ENCODE data around the gene ZSCAN2. TPM values are rescaled to one million over a fixed set of nuclear protein-coding genes. Genes with fewer than 3 reads are reported as not detected.

The ZSCAN2 gene
- total RNA-seq, 2 donors from 2014 or later: 4.9 to 5.6 TPM

- Histone ChIP-seq H3K9me3 (no peaks in the 10 kb centered on the region), H3K4me1 (peaks cover 0 to 6% of the 10 kb centered on the region in 2 donors), H3K4me3 (no peak overlapping the region), H3K27ac (peak overlapping the region; percentile 22 to 40), H3K36me3 (no peaks in the 10 kb centered on the region), H3K27me3 (no peaks in the 10 kb centered on the region)
- no peak for TF ChIP-seq CTCF (IDR thresholded peaks at IDR 0.05)
- DNase-seq (ENCODE audit: low spot score): no peak
These were observed 9.2 kb downstream of the ZSCAN2 start for GRCh38 chr15:84609818-84610525.

GRCh38 chr15:84611631-84612030, 10.8 kb downstream of the ZSCAN2 start:
- H3K9me3 ChIP-seq: no peaks in the 10 kb centered on the region
- H3K27me3 ChIP-seq: no peaks in the 10 kb centered on the region
- H3K36me3 ChIP-seq: no peaks in the 10 kb centered on the region
- no peak overlapping the region for H3K4me3 ChIP-seq
- H3K27ac ChIP-seq: no peak overlapping the region
- no peak for TF ChIP-seq CTCF (IDR thresholded peaks at IDR 0.05)
- H3K4me1 ChIP-seq: peaks cover 0 to 12% of the 10 kb centered on the region in 2 donors
- no peak for DNase-seq (ENCODE audit: low spot score)

- Histone ChIP-seq H3K4me1 (peaks cover 0 to 7% of the 10 kb centered on the region in 2 donors), H3K36me3 (peaks cover 8% of the 10 kb centered on the region), H3K4me3 (no peak overlapping the region), H3K27me3 (no peaks in the 10 kb centered on the region), H3K9me3 (peaks cover 0 to 13% of the 10 kb centered on the region in 2 donors), H3K27ac (no peak overlapping the region)
- TF ChIP-seq CTCF (IDR thresholded peaks at IDR 0.05): no peak
- DNase-seq (ENCODE audit: low spot score): no peak
These were observed 15.4 kb downstream of the ZSCAN2 start for GRCh38 chr15:84616235-84616634.

- Histone ChIP-seq H3K27me3 (no peaks in the 10 kb centered on the region), H3K27ac (no peak overlapping the region), H3K36me3 (peaks cover 21% of the 10 kb centered on the region), H3K9me3 (peaks cover 4 to 22% of the 10 kb centered on the region in 2 donors), H3K4me1 (peaks cover 0 to 7% of the 10 kb centered on the region in 2 donors), H3K4me3 (no peak overlapping the region)
- DNase-seq (ENCODE audit: low spot score): no peak
- no peak for TF ChIP-seq CTCF (IDR thresholded peaks at IDR 0.05)
These were observed 19.8 kb downstream of the ZSCAN2 start for GRCh38 chr15:84620626-84621025.

- H3K9me3 ChIP-seq: peaks cover 4 to 22% of the 10 kb centered on the region in 2 donors
- DNase-seq (ENCODE audit: low spot score): no peak
- TF ChIP-seq CTCF (IDR thresholded peaks at IDR 0.05): no peak
- H3K36me3 ChIP-seq: peaks cover 21% of the 10 kb centered on the region
- H3K27ac ChIP-seq: no peak overlapping the region
- H3K4me3 ChIP-seq: no peak overlapping the region
- H3K4me1 ChIP-seq: peaks cover 0 to 2% of the 10 kb centered on the region in 2 donors
- H3K27me3 ChIP-seq: no peaks in the 10 kb centered on the region
These were observed 20.7 kb downstream of the ZSCAN2 start for GRCh38 chr15:84621358-84621979.

Data from right atrium auricular region (tissue), 2 donors.